Mucosa of descending colon (tissue), 3 donors: Measurements from ENCODE around the gene ZFP36L1. TPM values are rescaled to one million over a fixed set of nuclear protein-coding genes. Genes with fewer than 3 reads are reported as not detected.

Experiments used
- ATAC-seq: fragments of 200-7000 bp; cut with Tn5 transposase; one replicate; pipeline ENCODE4 v1.9.1; 2020; ENCODE audit warnings: mild to moderate bottlenecking, moderate library complexity
- DNase-seq, 3 donors: peaks; one replicate each; pipeline ENCODE4 v3.0.0-alpha.2; 2020
- H3K36me3 ChIP-seq: fragments of 200-600 bp; one replicate; pipeline ENCODE4 v1.8.0; 2021; ENCODE audit warnings: low read depth, mild to moderate bottlenecking
- H3K4me1 ChIP-seq: fragments of 200-600 bp; one replicate; pipeline ENCODE4 v1.8.0; 2021; ENCODE audit warnings: low read depth, mild to moderate bottlenecking
- H3K4me3 ChIP-seq: fragments of 200-600 bp; one replicate; pipeline ENCODE4 v1.8.0; 2021; ENCODE audit warnings: mild to moderate bottlenecking
- H3K9me3 ChIP-seq: fragments of 200-600 bp; one replicate; pipeline ENCODE4 v1.8.0; 2021; ENCODE audit warnings: mild to moderate bottlenecking
- intact Hi-C, 2 donors: fragments of 100-400 bp; cut with DNase I in 1 of 2; cut with micrococcal nuclease in 1 of 2; formaldehyde crosslinking; loops; one replicate each; pipeline versions ENCODE4 v1.11.0 to v1.11.1; 2022; cut with DNase I, micrococcal nuclease
- total RNA-seq, 3 donors: library from RNA; stranded (reverse); fragmentation: NEBNext Ultra II Directional in 2 of 3; extraction: Animal tissue kit (Norgen Biotek cat#: 25700) in 2 of 3; gene quantifications; one replicate each; pipeline versions ENCODE4 v1.2.1 to v1.2.4, GENCODE V29; 2021 to 2023
- TF ChIP-seq, protein P1 (sequence below): fragments of 200-600 bp; IDR thresholded peaks from one replicate; pipeline ENCODE4 v1.8.0; 2022; ENCODE audit warnings: antibody characterized with exemption, mild to moderate bottlenecking
- donor health status: DM: no; HTN: no; CAD: no; lungs with moderate emphysema.
- donor health status: DM: no; HTN: no; CAD: no.
- donor health status: DM: no; HTN: yes; CAD: no.

Gene ZFP36L1
- total RNA-seq, 3 donors from 2014 or later = 79.8 to 472 (median 103) TPM

- DNase-seq = peak; percentile 66 to 84 (median 77)
- Histone ChIP-seq H3K4me3 (no peak overlapping the region), H3K36me3 (no peaks in the 10 kb centered on the region), H3K9me3 (no peaks in the 10 kb centered on the region), H3K4me1 (peaks cover 63% of the 10 kb centered on the region)
- TF ChIP-seq, protein P1, sequence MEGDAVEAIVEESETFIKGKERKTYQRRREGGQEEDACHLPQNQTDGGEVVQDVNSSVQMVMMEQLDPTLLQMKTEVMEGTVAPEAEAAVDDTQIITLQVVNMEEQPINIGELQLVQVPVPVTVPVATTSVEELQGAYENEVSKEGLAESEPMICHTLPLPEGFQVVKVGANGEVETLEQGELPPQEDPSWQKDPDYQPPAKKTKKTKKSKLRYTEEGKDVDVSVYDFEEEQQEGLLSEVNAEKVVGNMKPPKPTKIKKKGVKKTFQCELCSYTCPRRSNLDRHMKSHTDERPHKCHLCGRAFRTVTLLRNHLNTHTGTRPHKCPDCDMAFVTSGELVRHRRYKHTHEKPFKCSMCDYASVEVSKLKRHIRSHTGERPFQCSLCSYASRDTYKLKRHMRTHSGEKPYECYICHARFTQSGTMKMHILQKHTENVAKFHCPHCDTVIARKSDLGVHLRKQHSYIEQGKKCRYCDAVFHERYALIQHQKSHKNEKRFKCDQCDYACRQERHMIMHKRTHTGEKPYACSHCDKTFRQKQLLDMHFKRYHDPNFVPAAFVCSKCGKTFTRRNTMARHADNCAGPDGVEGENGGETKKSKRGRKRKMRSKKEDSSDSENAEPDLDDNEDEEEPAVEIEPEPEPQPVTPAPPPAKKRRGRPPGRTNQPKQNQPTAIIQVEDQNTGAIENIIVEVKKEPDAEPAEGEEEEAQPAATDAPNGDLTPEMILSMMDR = no peak
- peak; percentile 60 for ATAC-seq
- intact Hi-C loops = loop anchor here in 1 of 2 donors (5.0 kb wide), 1 partner anchor 58 kb away; no protein-coding TSS in a partner anchor
These were observed 12.3 kb downstream of the ZFP36L1 start for GRCh38 chr14:68780358-68781160.

- H3K9me3 ChIP-seq = no peaks in the 10 kb centered on the region
- no peak overlapping the region for H3K4me3 ChIP-seq
- H3K36me3 ChIP-seq = no peaks in the 10 kb centered on the region
- ATAC-seq = peak; percentile 52
- peak in 1 of 3 donors; percentile 70 for DNase-seq
- H3K4me1 ChIP-seq = peaks cover 55% of the 10 kb centered on the region
- intact Hi-C loops = loop anchor here in 1 of 2 donors (5.0 kb wide), 1 partner anchor 58 kb away; no protein-coding TSS in a partner anchor
- TF ChIP-seq, protein P1 = no peak
These were observed 13.0 kb downstream of the ZFP36L1 start for GRCh38 chr14:68779761-68780323.

GRCh38 chr14:68777644-68778043 lies 15.2 kb downstream of the ZFP36L1 start:
- DNase-seq = no peak
- Histone ChIP-seq H3K4me3 (no peak overlapping the region), H3K4me1 (peaks cover 43% of the 10 kb centered on the region), H3K9me3 (no peaks in the 10 kb centered on the region), H3K36me3 (no peaks in the 10 kb centered on the region)
- ATAC-seq = no peak
- intact Hi-C loops = no loop called here
- TF ChIP-seq, protein P1 = no peak

GRCh38 chr14:68775614-68776126 lies 17.2 kb downstream of the ZFP36L1 start:
- DNase-seq (no peak), ATAC-seq (no peak)
- TF ChIP-seq, protein P1 = no peak
- Histone ChIP-seq H3K9me3 (no peaks in the 10 kb centered on the region), H3K4me3 (no peak overlapping the region), H3K4me1 (peaks cover 24% of the 10 kb centered on the region), H3K36me3 (no peaks in the 10 kb centered on the region)
- intact Hi-C loops = no loop called here

DNA sequence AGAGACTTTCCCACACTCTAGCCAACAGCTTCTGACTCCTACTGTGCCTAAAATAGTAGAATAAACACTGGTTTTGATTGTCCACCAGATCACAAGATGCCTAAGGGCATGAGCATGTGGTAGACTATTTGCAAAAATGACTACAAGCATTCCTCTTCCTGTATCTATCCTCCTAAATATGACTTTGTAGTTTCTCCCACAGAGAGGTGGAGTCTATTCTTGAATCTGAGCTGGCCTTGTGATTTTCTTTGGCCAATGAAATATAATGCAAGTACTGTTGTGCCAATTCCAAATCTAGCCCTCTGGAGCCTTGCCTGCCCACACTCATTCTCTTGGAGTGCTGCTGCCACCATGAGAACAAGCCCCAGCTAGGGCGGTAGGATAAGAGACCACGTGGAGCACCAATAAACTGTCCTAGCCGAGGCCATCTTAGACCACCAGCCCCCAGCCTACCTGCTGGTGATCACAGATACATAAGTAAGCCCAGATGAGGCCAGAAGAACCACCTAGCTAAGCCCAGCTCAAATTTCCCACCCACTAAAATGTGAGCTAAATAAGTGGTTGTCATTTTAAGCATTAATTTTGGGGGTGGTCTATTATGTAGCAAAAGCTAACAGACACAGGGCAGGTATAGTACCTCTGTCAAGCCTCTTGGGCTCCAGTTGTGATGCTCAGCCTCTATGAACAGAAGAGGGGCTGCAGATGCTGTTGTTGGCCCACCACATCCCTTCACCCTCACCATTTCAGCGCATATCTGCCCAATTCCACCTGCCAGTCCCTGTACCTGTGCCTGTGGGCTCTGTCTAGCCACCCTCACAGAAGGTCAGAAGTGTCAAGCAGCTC lies 17.9 kb downstream of the ZFP36L1 start:
- TF ChIP-seq, protein P1 = no peak
- ATAC-seq (no peak), DNase-seq (no peak)
- Histone ChIP-seq H3K4me3 (no peak overlapping the region), H3K4me1 (peaks cover 17% of the 10 kb centered on the region), H3K9me3 (no peaks in the 10 kb centered on the region), H3K36me3 (no peaks in the 10 kb centered on the region)
- intact Hi-C loops = no loop called here
